Ishikawa (cell line): ENCODE measurements around the gene ZEB2.

ENCODE experiments used
- CEBPB ChIP-seq: IDR thresholded peaks from 2 replicates; pipeline ENCODE4 v1.6.1; 2012
- CREB1 ChIP-seq: IDR thresholded peaks from 2 replicates; pipeline ENCODE4 v1.6.1; 2012; ENCODE audit warnings: low read depth
- EP300 ChIP-seq: IDR thresholded peaks from 2 replicates; pipeline ENCODE4 v1.6.1; 2012; ENCODE audit warnings: borderline replicate concordance
- FOXM1 ChIP-seq: IDR thresholded peaks from 2 replicates; pipeline ENCODE4 v1.6.1; 2012; ENCODE audit warnings: low read depth, borderline replicate concordance
- NFIC ChIP-seq: IDR thresholded peaks from 2 replicates; pipeline ENCODE4 v1.6.1; 2012
- REST ChIP-seq: IDR thresholded peaks from 2 replicates; pipeline ENCODE4 v1.6.1; 2012; ENCODE audit warnings: low read depth, mild to moderate bottlenecking
- TAF1 ChIP-seq: IDR thresholded peaks from 2 replicates; pipeline ENCODE4 v1.6.1; 2012; ENCODE audit warnings: low read depth, mild to moderate bottlenecking
- TEAD4 ChIP-seq: IDR thresholded peaks from 2 replicates; pipeline ENCODE4 v1.6.1; 2012
- YY1 ChIP-seq: IDR thresholded peaks from 2 replicates; pipeline ENCODE4 v1.6.1; 2012; ENCODE audit warnings: low read depth

- no peak for TF ChIP-seq EP300
- no peak for TF ChIP-seq NFIC
- TF ChIP-seq FOXM1 = no peak
- no peak for TF ChIP-seq REST
- peak; percentile 60 for TF ChIP-seq TEAD4
- no peak for TF ChIP-seq CREB1
- no peak for TF ChIP-seq TAF1
- no peak for TF ChIP-seq YY1
- TF ChIP-seq CEBPB = no peak
Observed at GRCh38 chr2:144357623-144358373, 162.1 kb downstream of the ZEB2 start.
